ENCODE data around the gene LPCAT1. TPM values are rescaled to one million over a fixed set of nuclear protein-coding genes. Genes with fewer than 3 reads are reported as not detected.
A peak's percentile ranks its signal among the peaks of the same experiment; 100 is the strongest.

The LPCAT1 gene
- total RNA-seq, 2 donors from 2014 or later, result 13.2 to 18.1 TPM

GRCh38 chr5:1547236-1547635, 23.5 kb upstream of the LPCAT1 start:
- TF ChIP-seq CTCF (IDR thresholded peaks at IDR 0.05), result no peak
- peak; percentile 28 for DNase-seq (ENCODE audit: low spot score)
- no peaks in the 10 kb centered on the region for H3K27me3 ChIP-seq
- no peaks in the 10 kb centered on the region for H3K36me3 ChIP-seq
- no peak overlapping the region for H3K27ac ChIP-seq
- no peaks in the 10 kb centered on the region for H3K9me3 ChIP-seq
- H3K4me1 ChIP-seq, result peaks cover 0 to 14% of the 10 kb centered on the region in 2 donors
- H3K4me3 ChIP-seq, result no peak overlapping the region

- DNase-seq (ENCODE audit: low spot score), result peak; percentile 58
These were observed 22.8 kb upstream of the LPCAT1 start for GRCh38 chr5:1546556-1546955.

GRCh38 chr5:1545805-1546355, 22.1 kb upstream of the LPCAT1 start:
- no peak overlapping the region for H3K27ac ChIP-seq
- no peaks in the 10 kb centered on the region for H3K27me3 ChIP-seq
- peaks cover 0 to 20% of the 10 kb centered on the region in 2 donors for H3K4me1 ChIP-seq
- H3K9me3 ChIP-seq, result no peaks in the 10 kb centered on the region
- H3K4me3 ChIP-seq, result no peak overlapping the region
- peak; percentile 26 for DNase-seq (ENCODE audit: low spot score)
- no peak for TF ChIP-seq CTCF (IDR thresholded peaks at IDR 0.05)
- no peaks in the 10 kb centered on the region for H3K36me3 ChIP-seq

More at GRCh38 chr5:1546556-1546955, 22.8 kb upstream of the LPCAT1 start:
- Histone ChIP-seq H3K9me3 (no peaks in the 10 kb centered on the region), H3K4me1 (peaks cover 0 to 20% of the 10 kb centered on the region in 2 donors), H3K4me3 (no peak overlapping the region), H3K27ac (no peak overlapping the region), H3K27me3 (no peaks in the 10 kb centered on the region), H3K36me3 (no peaks in the 10 kb centered on the region)
- TF ChIP-seq CTCF (IDR thresholded peaks at IDR 0.05), result no peak

- H3K4me1 ChIP-seq, result peaks cover 0 to 20% of the 10 kb centered on the region in 2 donors
- no peak overlapping the region for H3K27ac ChIP-seq
- H3K4me3 ChIP-seq, result no peak overlapping the region
- no peaks in the 10 kb centered on the region for H3K9me3 ChIP-seq
- no peak for TF ChIP-seq CTCF (IDR thresholded peaks at IDR 0.05)
- H3K36me3 ChIP-seq, result no peaks in the 10 kb centered on the region
- no peaks in the 10 kb centered on the region for H3K27me3 ChIP-seq
- peak; percentile 13 for DNase-seq (ENCODE audit: low spot score)
These were observed 21.5 kb upstream of the LPCAT1 start for GRCh38 chr5:1545126-1545804.

- no peak overlapping the region for H3K27ac ChIP-seq
- DNase-seq (ENCODE audit: low spot score), result peak; percentile 48
- H3K4me3 ChIP-seq, result no peak overlapping the region
These were observed 20.7 kb upstream of the LPCAT1 start for GRCh38 chr5:1544294-1544961.

More at GRCh38 chr5:1544294-1544961, 20.7 kb upstream of the LPCAT1 start:
- Histone ChIP-seq H3K36me3 (no peaks in the 10 kb centered on the region), H3K9me3 (no peaks in the 10 kb centered on the region), H3K27me3 (no peaks in the 10 kb centered on the region), H3K4me1 (peaks cover 0 to 20% of the 10 kb centered on the region in 2 donors)
- TF ChIP-seq CTCF (IDR thresholded peaks at IDR 0.05), result no peak
